GM21619 (cell line): ENCODE measurements around the gene SERPINA6.
"Not testable (repeated sequence)": the region's sequence is repeated elsewhere in the genome, so short reads cannot be mapped to it uniquely, and the experiment has no call there.

Experiments
- ATAC-seq: cut with Tn5 transposase; IDR thresholded peaks from one replicate; pipeline ENCODE4 v1.9.1; 2021; ENCODE audit not compliant: unreplicated experiment

Gene SERPINA6

GRCh38 chr14:94354638-94355185 lies 31.6 kb upstream of the SERPINA6 start:
- no peak for ATAC-seq

GRCh38 chr14:94354190-94354589 lies 31.1 kb upstream of the SERPINA6 start:
- ATAC-seq: not testable (repeated sequence)

GRCh38 chr14:94349276-94349675 lies 26.1 kb upstream of the SERPINA6 start:
- no peak for ATAC-seq

GRCh38 chr14:94348836-94349235 lies 25.7 kb upstream of the SERPINA6 start:
- no peak for ATAC-seq

GRCh38 chr14:94346841-94347240 lies 23.7 kb upstream of the SERPINA6 start:
- peak; percentile 1 for ATAC-seq

GRCh38 chr14:94346065-94346786 lies 23.1 kb upstream of the SERPINA6 start:
- peak; percentile 75 for ATAC-seq

GRCh38 chr14:94345344-94346064 lies 22.4 kb upstream of the SERPINA6 start:
- ATAC-seq: no peak

GRCh38 chr14:94344389-94344788 lies 21.3 kb upstream of the SERPINA6 start:
- no peak for ATAC-seq

- no peak for ATAC-seq
These were observed 20.3 kb upstream of the SERPINA6 start for GRCh38 chr14:94343238-94344005.

GRCh38 chr14:94342334-94342934 lies 19.3 kb upstream of the SERPINA6 start:
- ATAC-seq: no peak

GRCh38 chr14:94341656-94342333 lies 18.7 kb upstream of the SERPINA6 start:
- ATAC-seq: no peak

GRCh38 chr14:94340533-94340932 lies 17.4 kb upstream of the SERPINA6 start:
- no peak for ATAC-seq

GRCh38 chr14:94338023-94338422 lies 14.9 kb upstream of the SERPINA6 start:
- ATAC-seq: no peak

GRCh38 chr14:94337274-94337673 lies 14.1 kb upstream of the SERPINA6 start:
- no peak for ATAC-seq

- no peak for ATAC-seq
These were observed 11.7 kb upstream of the SERPINA6 start for GRCh38 chr14:94334872-94335271.

- ATAC-seq: no peak
These were observed 9.5 kb upstream of the SERPINA6 start for GRCh38 chr14:94332587-94332986.

- no peak for ATAC-seq
These were observed 9.0 kb upstream of the SERPINA6 start for GRCh38 chr14:94332063-94332583.

- no peak for ATAC-seq
These were observed 8.3 kb upstream of the SERPINA6 start for GRCh38 chr14:94331462-94331861.

GRCh38 chr14:94330857-94331256 lies 7.7 kb upstream of the SERPINA6 start:
- no peak for ATAC-seq

GRCh38 chr14:94330432-94330831 lies 7.3 kb upstream of the SERPINA6 start:
- ATAC-seq: no peak
